Adrenal gland (tissue), 5 donors: ENCODE results near the gene RNF220.

Source experiments
- CTCF ChIP-seq, 6 experiments: fragments of 450-650 bp in 4 of 6; fragments of 200-600 bp in 2 of 6; sonication (generic) in 1 of 6; IDR thresholded peaks; 1 replicate in 5 of 6; 2 replicates in 1 of 6; pipeline versions ENCODE4 v1.5.1 to v1.8.0; 2016 to 2021; ENCODE audit warnings: antibody characterized with exemption in 6 of 6, mild to moderate bottlenecking in 2 of 6, moderate library complexity in 1 of 6
- POLR2A ChIP-seq, 2 donors: fragments of 450-650 bp; IDR thresholded peaks; one replicate each; pipeline ENCODE4 v1.6.1; 2017; ENCODE audit warnings: antibody characterized with exemption in 2 of 2, mild to moderate bottlenecking in 2 of 2, moderate library complexity in 1 of 2
- donor health status: DM: no; HTN: no; CAD: no.

GRCh38 chr1:44616991-44617702 is 212.1 kb downstream of the RNF220 start:
- TF ChIP-seq CTCF (IDR thresholded peaks at IDR 0.05) (no peak), POLR2A (IDR thresholded peaks at IDR 0.05) (no peak)
